RWPE2 (cell line): ENCODE data around the gene C10orf95.
A peak's percentile ranks its signal among the peaks of the same experiment; 100 is the strongest.

ENCODE experiments used
- ATAC-seq: fragments of 200-7000 bp; cut with Tn5 transposase; 3 replicates; pipeline ENCODE4 v1.9.1; 2021; ENCODE audit warnings: low read depth
- DNase-seq: peaks from one replicate; pipeline ENCODE4 v3.0.0-alpha.2; 2020; ENCODE audit warnings: low spot score
- H3K27ac ChIP-seq: fragments of 450-650 bp; 2 replicates; pipeline ENCODE4 v1.5.1; 2017; ENCODE audit warnings: mild to moderate bottlenecking; ENCODE audit not compliant: poor library complexity, severe bottlenecking
- H3K27me3 ChIP-seq: fragments of 250-450 bp; sonication (Bioruptor Pico); 2 replicates; pipeline ENCODE4 v1.5.1; 2021; ENCODE audit warnings: mild to moderate bottlenecking, moderate library complexity; ENCODE audit not compliant: insufficient read depth, poor library complexity, severe bottlenecking
- H3K36me3 ChIP-seq: fragments of 250-450 bp; sonication (Bioruptor Pico); 2 replicates; pipeline ENCODE4 v1.5.1; 2020; ENCODE audit warnings: low read depth, mild to moderate bottlenecking, moderate library complexity
- H3K4me1 ChIP-seq: fragments of 250-450 bp; sonication (Bioruptor Pico); 2 replicates; pipeline ENCODE4 v1.5.1; 2021; ENCODE audit warnings: mild to moderate bottlenecking, moderate library complexity; ENCODE audit not compliant: insufficient read depth, poor library complexity, severe bottlenecking
- H3K4me3 ChIP-seq: fragments of 250-450 bp; sonication (Bioruptor Pico); 2 replicates; pipeline ENCODE4 v1.5.1; 2021; ENCODE audit warnings: mild to moderate bottlenecking, moderate library complexity; ENCODE audit not compliant: severe bottlenecking
- H3K9me3 ChIP-seq: fragments of 250-450 bp; sonication (Bioruptor Pico); 2 replicates; pipeline ENCODE4 v1.5.1; 2021; ENCODE audit warnings: mild to moderate bottlenecking, moderate library complexity; ENCODE audit not compliant: severe bottlenecking
- TF ChIP-seq, protein P1 (sequence below): fragments of 450-650 bp; IDR thresholded peaks from one replicate; pipeline ENCODE4 v1.5.1; 2017; ENCODE audit warnings: mild to moderate bottlenecking, moderate library complexity; ENCODE audit not compliant: poor library complexity, severe bottlenecking

Gene C10orf95

DNA sequence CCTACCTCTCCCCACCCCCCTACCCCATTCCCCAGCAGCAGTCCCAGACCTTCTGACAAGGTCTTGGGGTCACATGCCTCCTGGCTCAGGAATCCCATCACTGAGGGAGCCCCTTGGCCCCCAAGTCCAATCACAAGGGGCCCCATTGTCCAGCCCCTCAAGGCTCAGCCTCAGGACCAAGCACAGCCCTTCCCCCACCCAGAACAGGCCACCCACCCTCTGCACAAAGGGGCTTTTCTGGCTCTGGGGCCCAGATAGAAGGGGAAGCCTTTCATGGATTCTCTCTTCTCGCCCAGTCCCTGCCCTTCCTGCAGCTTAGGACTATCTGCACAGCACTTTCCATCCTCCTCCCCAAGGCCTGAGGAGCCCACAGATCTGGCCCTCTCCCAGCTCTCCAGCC, 25.9 kb downstream of the C10orf95 start:
- TF ChIP-seq, protein P1, sequence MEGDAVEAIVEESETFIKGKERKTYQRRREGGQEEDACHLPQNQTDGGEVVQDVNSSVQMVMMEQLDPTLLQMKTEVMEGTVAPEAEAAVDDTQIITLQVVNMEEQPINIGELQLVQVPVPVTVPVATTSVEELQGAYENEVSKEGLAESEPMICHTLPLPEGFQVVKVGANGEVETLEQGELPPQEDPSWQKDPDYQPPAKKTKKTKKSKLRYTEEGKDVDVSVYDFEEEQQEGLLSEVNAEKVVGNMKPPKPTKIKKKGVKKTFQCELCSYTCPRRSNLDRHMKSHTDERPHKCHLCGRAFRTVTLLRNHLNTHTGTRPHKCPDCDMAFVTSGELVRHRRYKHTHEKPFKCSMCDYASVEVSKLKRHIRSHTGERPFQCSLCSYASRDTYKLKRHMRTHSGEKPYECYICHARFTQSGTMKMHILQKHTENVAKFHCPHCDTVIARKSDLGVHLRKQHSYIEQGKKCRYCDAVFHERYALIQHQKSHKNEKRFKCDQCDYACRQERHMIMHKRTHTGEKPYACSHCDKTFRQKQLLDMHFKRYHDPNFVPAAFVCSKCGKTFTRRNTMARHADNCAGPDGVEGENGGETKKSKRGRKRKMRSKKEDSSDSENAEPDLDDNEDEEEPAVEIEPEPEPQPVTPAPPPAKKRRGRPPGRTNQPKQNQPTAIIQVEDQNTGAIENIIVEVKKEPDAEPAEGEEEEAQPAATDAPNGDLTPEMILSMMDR: no peak
- no peak for DNase-seq
- Histone ChIP-seq H3K36me3 (peaks cover 10% of the 10 kb centered on the region), H3K4me3 (no peak overlapping the region), H3K27me3 (no peaks in the 10 kb centered on the region), H3K9me3 (no peaks in the 10 kb centered on the region), H3K4me1 (no peaks in the 10 kb centered on the region), H3K27ac (no peak overlapping the region)
- ATAC-seq: no peak

DNA sequence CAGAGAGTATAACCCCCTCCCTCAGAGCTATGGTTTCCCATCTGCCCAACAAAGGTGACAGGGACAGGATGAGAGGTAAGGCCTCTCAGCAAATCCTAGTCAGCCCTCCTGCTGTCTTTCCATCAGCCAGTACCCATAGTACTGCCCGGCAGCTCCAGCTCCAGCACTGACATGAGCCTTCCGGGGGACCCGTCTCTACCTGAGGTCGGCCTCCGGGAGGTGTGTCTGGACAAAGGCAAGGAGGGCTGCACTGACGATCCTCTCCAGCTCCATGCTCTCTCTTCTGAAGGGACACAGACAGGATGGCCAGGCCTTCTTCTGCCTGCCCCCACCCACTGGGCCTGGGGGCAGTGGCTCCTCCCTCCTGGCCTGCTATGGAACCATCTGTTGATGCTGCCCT, 26.4 kb downstream of the C10orf95 start:
- Histone ChIP-seq H3K36me3 (peaks cover 7% of the 10 kb centered on the region), H3K4me3 (no peak overlapping the region), H3K4me1 (no peaks in the 10 kb centered on the region), H3K27ac (no peak overlapping the region), H3K9me3 (no peaks in the 10 kb centered on the region), H3K27me3 (no peaks in the 10 kb centered on the region)
- TF ChIP-seq, protein P1: no peak
- ATAC-seq: no peak
- no peak for DNase-seq

- H3K27ac ChIP-seq: no peak overlapping the region
- DNase-seq (no peak), ATAC-seq (no peak)
- H3K4me3 ChIP-seq: no peak overlapping the region
- TF ChIP-seq, protein P1: no peak
- peaks cover 7% of the 10 kb centered on the region for H3K36me3 ChIP-seq
- H3K4me1 ChIP-seq: no peaks in the 10 kb centered on the region
- peaks cover 2% of the 10 kb centered on the region for H3K27me3 ChIP-seq
- no peaks in the 10 kb centered on the region for H3K9me3 ChIP-seq
Measured at GRCh38 chr10:102424145-102424544, 27.2 kb downstream of the C10orf95 start.

DNA sequence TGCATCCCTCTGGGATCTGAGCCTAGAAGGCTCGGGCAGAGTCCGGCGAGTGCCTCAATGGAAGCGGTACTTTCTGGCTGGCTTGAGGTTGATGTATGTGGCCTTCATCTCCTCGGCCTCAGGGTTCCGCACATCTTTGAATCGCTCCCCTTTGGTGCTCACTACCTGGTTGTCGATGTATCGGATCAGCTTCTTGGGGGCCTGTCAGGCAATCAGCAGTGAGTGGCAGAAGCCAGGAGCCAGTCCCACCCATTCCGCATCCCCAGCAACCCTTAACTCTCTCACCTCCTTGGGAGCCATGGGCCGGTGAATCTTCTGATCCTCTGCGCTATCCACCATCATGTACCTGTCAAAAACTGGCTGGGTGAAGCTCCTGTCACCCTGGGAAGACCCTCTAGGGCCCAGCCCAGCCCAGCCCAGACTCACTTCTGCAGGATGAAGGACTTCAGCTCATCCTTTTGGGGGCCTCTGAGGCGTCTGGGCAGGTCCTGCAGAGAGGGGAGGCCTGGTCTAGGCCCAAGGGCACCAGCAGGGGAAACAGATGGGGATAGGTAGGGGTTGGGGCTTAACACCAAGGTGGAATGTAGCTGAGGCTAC, 27.9 kb downstream of the C10orf95 start:
- Histone ChIP-seq H3K27ac (peak overlapping the region; percentile 71), H3K36me3 (peaks cover 7% of the 10 kb centered on the region), H3K27me3 (peaks cover 5% of the 10 kb centered on the region), H3K9me3 (no peaks in the 10 kb centered on the region), H3K4me1 (no peaks in the 10 kb centered on the region), H3K4me3 (no peak overlapping the region)
- DNase-seq (no peak), ATAC-seq (no peak)
- TF ChIP-seq, protein P1: no peak

DNA sequence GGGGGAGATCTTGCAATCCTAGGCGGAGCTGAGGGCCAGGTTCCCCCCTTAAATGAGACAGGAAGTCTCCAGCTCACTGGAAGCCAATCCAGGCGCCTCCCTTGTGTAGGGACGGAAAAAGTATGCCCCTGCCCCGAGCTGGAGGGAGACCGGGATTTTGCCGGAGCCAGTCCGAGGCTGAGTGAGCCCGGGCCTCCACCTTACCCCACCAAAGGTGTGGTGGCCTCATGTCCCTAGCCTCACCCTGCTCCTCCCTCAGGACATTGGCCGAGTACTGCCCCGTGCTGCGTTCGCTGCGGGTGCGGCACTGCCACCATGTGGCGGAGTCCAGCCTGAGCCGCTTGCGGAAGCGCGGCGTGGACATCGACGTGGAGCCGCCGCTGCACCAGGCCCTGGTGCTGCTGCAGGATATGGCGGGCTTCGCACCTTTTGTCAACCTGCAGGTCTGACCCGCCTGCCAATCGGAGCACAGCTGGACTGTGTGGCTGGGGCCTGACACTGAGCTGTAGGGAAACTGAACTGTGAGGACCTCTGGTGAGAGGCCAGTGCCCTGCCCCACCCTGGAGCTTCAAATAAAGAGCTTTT, 28.7 kb downstream of the C10orf95 start:
- H3K9me3 ChIP-seq: no peaks in the 10 kb centered on the region
- H3K27me3 ChIP-seq: peaks cover 5% of the 10 kb centered on the region
- peak; percentile 50 for ATAC-seq
- peaks cover 7% of the 10 kb centered on the region for H3K36me3 ChIP-seq
- no peaks in the 10 kb centered on the region for H3K4me1 ChIP-seq
- H3K27ac ChIP-seq: peak overlapping the region; percentile 71
- TF ChIP-seq, protein P1: peak; percentile 94
- no peak for DNase-seq
- peak overlapping the region; percentile 54 for H3K4me3 ChIP-seq
